ENCODE measurements around the gene VASH2.
"Not testable (repeated sequence)": the region's sequence is repeated elsewhere in the genome, so short reads cannot be mapped to it uniquely, and the experiment has no call there.

Gene VASH2

GRCh38 chr1:212950243-212951125, at the start of gene VASH2:
TSS of gene VASH2 (plus strand) at chr1:212950541. CDS start at chr1:212951543, 1,002 bp downstream.
- DNase-seq (ENCODE audit: low read depth): peak; percentile 72
- TF ChIP-seq CTCF (IDR thresholded peaks at IDR 0.05; ENCODE audit: insufficient read depth, low read depth, low read length, missing control alignments): no peak
- H3K4me3 ChIP-seq (ENCODE audit: low read length): peak within 1 kb of the TSS; percentile 42

DNA sequence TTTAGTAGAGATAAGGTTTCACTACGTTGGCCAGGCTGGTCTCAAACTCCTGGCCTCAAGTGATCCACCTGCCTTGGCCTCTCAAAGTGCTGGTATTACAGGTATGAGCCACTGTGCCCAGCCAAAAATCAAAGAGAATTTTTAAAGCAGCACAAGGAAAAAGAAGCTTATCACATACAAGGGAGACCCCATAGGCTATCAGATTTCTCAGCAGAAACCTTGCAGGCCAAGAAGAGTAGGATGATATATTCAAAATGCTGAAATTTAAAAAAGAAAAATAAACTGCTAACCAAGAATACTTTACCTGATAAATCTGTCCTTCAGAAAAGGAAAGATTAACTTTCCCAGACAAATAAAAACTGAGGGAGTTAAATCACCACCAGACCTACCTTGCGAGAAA, 49.1 kb upstream of the VASH2 start:
- H3K4me3 ChIP-seq (ENCODE audit: low read length): no peak overlapping the region
- DNase-seq (ENCODE audit: low read depth): no peak
- no peak for TF ChIP-seq CTCF (IDR thresholded peaks at IDR 0.05; ENCODE audit: insufficient read depth, low read depth, low read length, missing control alignments)

GRCh38 chr1:212902054-212902453, 48.3 kb upstream of the VASH2 start:
- TF ChIP-seq CTCF (IDR thresholded peaks at IDR 0.05; ENCODE audit: insufficient read depth, low read depth, low read length, missing control alignments): no peak
- no peak overlapping the region for H3K4me3 ChIP-seq (ENCODE audit: low read length)
- DNase-seq (ENCODE audit: low read depth): no peak

DNA sequence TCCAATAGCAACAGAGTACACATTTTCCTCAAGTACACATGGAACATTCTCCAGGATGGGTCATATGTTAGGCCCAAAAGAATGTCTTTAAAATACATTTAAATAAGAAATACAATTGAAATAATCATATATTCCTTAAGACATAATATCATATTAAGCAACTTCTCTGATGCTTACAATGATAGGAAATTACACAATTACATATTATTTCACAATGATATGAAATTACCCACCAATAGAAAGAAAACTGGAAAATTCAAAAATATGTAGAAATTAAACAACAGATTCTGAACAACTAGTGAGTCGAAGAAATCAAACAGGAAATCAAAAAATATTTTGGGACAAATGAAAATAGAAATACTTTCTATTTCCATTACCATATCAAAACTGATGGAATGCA, 46.7 kb upstream of the VASH2 start:
- no peak for TF ChIP-seq CTCF (IDR thresholded peaks at IDR 0.05; ENCODE audit: insufficient read depth, low read depth, low read length, missing control alignments)
- no peak for DNase-seq (ENCODE audit: low read depth)
- H3K4me3 ChIP-seq (ENCODE audit: low read length): no peak overlapping the region

- DNase-seq (ENCODE audit: low read depth); H3K4me3 ChIP-seq (ENCODE audit: low read length): not testable (repeated sequence)
Measured at GRCh38 chr1:212908071-212908470, 42.3 kb upstream of the VASH2 start.

GRCh38 chr1:212908971-212909370, 41.4 kb upstream of the VASH2 start:
- DNase-seq (ENCODE audit: low read depth): no peak
- TF ChIP-seq CTCF (IDR thresholded peaks at IDR 0.05; ENCODE audit: insufficient read depth, low read depth, low read length, missing control alignments): no peak

GRCh38 chr1:212909652-212910063, 40.7 kb upstream of the VASH2 start:
- no peak for DNase-seq (ENCODE audit: low read depth)
- no peak overlapping the region for H3K4me3 ChIP-seq (ENCODE audit: low read length)
- no peak for TF ChIP-seq CTCF (IDR thresholded peaks at IDR 0.05; ENCODE audit: insufficient read depth, low read depth, low read length, missing control alignments)

More at GRCh38 chr1:212908971-212909370, 41.4 kb upstream of the VASH2 start:
- no peak overlapping the region for H3K4me3 ChIP-seq (ENCODE audit: low read length)

GRCh38 chr1:212910213-212910612, 40.1 kb upstream of the VASH2 start:
- not testable (repeated sequence) for H3K4me3 ChIP-seq (ENCODE audit: low read length); DNase-seq (ENCODE audit: low read depth)

GRCh38 chr1:212913638-212914037, 36.7 kb upstream of the VASH2 start:
- not testable (repeated sequence) for DNase-seq (ENCODE audit: low read depth); H3K4me3 ChIP-seq (ENCODE audit: low read length)

GRCh38 chr1:212914110-212914509, 36.2 kb upstream of the VASH2 start:
- H3K4me3 ChIP-seq (ENCODE audit: low read length); DNase-seq (ENCODE audit: low read depth): not testable (repeated sequence)

All from epithelial cell of esophagus (primary cell).